ENCODE results near the gene PRRC1.
"Not testable (repeated sequence)": the region's sequence is repeated elsewhere in the genome, so short reads cannot be mapped to it uniquely, and the experiment has no call there.

PRRC1 gene

DNA sequence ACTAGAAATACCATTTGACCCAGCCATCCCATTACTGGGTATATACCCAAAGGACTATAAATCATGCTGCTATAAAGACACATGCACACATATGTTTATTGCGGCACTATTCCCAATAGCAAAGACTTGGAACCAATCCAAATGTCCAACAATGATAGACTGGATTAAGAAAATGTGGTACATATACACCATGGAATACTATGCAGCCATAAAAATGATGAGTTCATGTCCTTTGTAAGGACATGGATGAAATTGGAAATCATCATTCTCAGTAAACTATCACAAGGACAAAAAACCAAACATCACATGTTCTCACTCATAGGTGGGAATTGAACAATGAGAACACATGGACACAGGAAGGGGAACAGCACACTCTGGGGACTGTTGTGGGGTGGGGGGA is 27.8 kb downstream of the PRRC1 start:
- DNase-seq (ENCODE audit: low read depth in 2 of 2) = not testable (repeated sequence)

DNA sequence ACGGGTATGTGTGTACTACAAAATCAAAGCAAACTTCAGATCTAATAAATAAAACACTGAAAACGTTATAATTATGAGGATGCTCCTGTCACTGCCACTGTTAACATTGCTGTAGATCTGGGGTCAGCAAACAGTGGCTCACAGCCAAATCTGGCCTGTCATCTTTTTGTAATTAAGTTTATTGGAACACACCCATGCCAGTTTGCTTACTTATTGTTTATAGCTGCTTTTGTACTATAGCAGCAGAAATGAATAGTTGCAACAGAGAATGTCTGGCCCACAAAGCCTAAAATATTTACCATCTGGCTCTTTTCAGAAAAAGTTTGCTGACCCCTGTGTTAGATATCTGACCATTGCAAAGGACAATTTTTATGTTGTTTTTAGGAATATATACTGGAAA is 32.1 kb downstream of the PRRC1 start:
- DNase-seq (ENCODE audit: low read depth in 2 of 2) = no peak

DNA sequence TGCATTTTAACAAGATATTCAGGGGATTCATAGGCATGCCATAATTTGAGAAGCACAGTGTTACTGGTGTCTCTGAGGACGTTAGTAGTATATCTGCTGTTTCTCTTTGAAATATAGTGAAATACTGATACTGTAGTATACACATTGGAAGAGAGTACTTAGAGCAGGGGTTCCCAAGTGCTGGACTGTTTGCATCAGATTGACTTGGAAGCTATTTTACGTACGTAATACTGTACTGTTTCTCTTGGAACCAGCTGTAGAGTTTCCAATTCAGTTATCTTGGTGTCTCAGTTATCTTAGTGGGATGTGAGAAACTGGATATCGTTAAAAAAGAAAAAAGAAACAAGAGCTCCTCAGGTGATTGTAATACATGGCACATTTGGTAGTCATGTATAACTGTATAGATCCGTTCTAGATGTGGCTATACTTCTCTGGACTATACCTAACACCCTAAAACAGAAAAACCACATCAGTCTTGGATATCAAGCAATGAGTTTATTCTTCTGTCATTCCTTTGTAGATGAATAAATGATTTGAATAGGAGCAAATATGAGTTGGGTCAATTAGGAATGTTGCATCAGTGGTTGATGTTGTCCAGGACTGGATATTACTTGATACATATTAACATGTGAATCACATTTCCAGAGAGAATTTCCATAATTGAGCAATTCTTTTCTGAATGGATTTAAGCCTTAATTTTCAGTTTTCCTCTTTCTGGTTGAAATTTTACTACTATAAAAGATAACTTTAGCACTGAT is 33.4 kb downstream of the PRRC1 start:
- no peak for DNase-seq (ENCODE audit: low read depth in 2 of 2)

DNA sequence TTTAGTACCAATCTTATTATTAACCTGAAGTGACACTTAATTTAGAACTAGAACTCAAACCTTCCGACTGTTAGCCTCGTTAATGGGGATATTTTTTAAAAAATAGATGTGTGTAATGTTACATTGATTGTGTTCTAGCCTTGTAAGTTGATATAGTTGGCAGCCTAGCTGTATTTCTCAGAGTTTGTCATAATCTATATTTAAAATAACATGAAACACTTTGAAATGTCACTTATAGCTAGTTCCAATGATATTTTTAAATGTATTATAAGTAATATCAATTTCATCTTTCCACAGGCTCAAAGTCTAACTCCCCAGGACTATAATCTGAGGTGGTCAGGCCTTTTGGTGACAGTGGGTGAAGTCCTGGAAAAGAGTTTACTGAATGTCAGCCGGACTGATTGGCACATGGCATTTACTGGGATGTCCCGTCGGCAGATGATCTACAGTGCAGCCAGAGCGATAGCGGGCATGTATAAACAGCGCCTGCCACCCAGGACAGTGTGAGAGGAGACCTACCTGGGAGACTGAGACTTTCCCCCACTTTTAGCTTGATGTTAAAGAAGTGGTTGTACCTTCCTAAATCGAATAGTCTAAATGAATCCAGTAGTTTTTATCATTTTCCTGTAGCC is 34.1 kb downstream of the PRRC1 start:
- DNase-seq (ENCODE audit: low read depth in 2 of 2) = no peak

DNA sequence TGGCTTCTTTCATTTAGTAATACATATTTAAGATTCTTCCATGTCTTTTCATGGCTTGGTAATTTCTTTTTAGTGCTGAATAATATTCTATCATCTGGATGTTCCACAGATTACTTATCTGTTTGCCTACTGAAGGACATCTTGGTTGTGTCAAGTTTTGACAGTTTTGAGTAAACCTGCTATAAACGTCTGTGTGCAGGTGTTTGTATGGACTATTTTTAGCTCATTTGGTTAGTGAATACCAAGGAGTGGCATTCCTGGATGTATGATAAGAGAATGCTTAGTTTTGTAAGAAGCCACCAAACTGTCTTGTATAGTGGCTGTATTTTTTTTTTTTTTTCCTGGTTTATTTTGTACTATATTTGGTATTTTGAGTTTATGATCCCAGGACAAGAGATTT is 38.4 kb downstream of the PRRC1 start:
- DNase-seq (ENCODE audit: low read depth in 2 of 2) = no peak

DNA sequence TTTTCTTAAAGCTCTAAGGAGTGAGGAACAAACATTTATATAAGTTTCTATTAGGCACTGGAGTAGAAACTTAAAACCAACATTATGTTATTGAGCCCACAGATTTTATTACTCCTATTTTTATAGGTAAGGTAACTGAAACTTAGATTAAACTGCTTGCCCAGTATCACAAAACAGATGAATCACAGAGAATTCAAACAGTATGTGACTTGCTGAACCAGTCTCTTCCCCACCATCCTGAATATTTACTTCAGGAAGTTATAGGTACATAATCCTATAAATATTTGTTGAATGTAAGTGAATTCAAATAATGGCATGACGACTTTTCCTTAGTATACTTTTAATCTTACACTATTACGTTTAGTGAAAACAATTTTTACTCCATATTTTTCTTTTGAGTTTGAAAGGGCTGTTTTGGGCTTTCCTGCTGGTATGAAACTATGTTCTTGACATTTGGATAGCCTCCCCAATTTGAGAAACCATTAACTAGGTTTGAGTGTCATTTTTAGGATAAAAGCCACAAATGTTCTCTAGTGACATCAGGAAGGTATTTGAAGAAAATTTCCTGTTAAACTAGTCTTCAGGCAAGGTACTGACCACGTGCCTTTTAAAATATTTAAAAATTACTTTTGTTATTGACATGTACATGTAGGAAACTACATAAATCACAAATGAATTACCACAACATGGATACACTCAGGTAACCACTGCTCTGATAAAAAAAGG is 39.3 kb downstream of the PRRC1 start:
- no peak for DNase-seq (ENCODE audit: low read depth in 2 of 2)

DNA sequence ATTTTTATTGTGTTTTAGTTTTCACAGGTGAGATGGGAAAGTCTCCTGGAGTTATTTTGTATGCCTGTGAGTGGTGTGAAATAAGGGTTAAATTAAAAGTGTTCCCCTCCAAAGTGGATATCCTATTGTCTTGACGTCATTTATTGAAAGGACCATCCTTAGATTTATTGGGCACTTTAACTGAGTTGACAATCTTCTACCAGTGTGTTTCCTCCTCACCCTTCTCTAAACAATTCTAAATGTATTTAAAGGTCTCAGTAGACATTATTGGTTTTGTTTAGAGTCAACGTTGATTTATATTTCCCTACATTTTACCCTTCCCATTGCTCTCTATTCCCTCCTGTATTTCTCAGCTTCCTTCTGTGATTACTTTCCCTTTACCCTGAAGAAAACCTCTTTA is 40.8 kb downstream of the PRRC1 start:
- no peak for DNase-seq (ENCODE audit: low read depth in 2 of 2)

DNA sequence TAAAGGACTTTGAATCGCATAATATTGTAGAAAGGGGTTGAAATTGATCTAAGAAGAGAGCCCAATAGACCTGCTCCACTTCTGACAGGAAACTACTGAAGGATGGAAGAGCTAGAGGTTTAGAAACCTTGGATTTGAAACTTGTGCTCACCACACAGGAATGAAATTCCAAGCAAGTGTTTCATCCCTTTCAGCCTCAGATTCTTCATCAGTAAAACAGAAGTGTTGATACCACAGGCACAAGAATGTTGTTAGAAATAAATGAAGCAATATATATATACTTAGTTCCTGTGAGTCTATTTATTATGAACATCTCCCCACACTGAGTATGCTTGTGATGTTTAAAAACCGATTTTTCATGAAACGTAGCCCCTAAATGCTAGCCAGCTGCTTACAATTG is 43.8 kb downstream of the PRRC1 start:
- DNase-seq (ENCODE audit: low read depth in 2 of 2) = no peak

DNA sequence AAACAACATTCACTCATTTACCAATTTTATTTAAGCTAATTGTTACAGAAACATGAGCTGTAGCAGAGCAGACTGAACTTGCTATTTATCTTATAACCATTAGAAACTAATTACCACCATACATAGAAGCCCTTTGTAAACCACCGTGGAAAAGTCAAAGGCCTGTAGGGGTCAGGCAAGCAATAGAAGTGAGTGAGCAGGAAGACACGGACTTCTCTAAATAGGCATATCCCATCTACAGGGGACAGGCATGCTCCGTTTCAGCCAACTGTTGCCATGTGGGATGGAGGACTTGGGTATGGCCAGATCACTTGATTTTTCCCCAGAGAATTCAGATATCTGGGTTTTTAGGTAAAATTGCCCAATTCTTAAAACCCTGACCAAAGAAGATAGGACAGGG is 44.8 kb downstream of the PRRC1 start:
- no peak for DNase-seq (ENCODE audit: low read depth in 2 of 2)

DNA sequence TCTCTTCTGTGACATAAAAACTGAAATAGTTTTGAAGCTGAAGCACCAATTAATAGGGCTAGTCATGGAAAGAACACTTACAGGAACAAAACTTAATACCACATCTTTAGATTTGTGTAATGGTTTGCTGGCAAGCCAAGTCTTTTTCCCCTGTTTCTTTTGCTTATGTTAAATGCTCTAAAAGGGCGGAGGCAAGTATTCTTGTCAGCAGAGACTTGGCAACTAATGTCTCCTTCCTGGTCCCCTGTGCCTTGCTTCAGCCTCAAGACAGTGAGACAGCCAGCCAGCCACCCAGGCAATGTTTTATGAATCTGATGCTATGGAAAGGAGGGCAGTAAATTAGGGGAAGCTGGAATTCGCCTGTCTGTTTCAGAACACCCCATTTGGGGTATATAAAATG is 45.7 kb downstream of the PRRC1 start:
- DNase-seq (ENCODE audit: low read depth in 2 of 2) = no peak

DNA sequence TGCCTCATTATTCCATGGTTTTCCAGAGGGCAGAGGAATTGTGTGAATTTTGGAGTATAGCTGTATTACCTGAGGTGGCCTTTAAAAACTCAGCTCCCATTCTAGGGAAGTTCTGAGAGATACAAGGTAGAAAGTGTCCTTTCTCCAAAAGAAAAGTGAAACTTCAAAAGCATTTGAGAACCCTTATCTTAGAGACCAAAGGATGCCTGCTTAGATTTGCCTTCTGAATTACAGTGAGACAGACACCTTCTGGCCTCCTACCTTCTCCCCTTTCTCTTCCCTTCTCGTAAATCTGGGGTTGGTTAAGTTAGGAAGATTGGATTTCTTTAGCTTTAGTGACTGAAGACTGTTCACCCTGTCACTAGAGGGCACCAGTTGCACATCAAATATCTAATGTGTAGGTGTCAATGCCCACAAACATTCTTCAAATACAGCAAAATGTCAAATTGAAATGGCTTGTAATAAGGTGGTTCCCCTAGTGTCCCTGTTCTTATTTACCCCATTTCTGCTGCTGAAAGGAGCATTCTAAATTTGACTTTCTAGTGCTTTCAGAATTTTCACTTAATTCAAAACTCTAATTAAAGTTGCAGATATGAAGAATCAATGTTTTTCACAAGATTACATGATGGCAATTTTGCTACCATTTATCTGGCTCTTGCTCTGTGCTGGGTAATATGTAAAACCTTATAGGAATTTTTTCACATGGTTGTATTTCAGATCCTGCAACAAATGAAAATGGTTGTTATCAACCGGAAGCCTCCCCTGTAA is 46.7 kb downstream of the PRRC1 start:
- peak in 1 of 2 donors; percentile 4 for DNase-seq (ENCODE audit: low read depth in 2 of 2)

DNA sequence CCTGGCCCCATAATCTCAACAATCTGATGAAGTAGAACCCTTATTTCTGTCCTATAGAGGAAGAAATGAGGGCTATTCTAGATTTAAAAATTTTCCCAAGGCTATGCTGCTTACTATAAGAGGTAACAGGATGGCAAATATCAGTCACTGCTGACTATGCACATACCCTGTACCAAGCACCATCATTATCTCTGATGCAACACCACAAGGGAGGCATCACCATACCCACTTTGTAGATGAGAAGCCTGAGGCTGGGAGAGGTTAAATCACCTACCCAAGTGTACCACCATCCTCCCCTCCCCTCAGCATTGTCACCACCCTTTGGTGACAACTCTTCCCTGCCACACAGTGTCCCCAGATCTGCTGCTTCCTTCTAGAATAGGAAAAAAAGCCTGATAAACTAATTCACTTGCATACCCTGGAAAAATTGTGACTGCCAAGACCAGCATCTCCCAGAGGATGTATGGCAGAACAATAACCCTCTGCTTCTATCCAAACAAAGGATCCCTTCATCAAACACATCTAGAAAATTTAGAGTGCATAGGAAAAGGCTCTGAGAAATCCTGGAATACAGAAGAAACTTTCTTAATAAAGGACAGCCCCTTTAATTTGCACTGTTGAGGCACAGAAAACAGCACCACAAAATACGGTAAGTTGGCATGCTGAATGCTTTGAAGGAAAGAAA is 48.3 kb downstream of the PRRC1 start:
- DNase-seq (ENCODE audit: low read depth in 2 of 2) = no peak

DNA sequence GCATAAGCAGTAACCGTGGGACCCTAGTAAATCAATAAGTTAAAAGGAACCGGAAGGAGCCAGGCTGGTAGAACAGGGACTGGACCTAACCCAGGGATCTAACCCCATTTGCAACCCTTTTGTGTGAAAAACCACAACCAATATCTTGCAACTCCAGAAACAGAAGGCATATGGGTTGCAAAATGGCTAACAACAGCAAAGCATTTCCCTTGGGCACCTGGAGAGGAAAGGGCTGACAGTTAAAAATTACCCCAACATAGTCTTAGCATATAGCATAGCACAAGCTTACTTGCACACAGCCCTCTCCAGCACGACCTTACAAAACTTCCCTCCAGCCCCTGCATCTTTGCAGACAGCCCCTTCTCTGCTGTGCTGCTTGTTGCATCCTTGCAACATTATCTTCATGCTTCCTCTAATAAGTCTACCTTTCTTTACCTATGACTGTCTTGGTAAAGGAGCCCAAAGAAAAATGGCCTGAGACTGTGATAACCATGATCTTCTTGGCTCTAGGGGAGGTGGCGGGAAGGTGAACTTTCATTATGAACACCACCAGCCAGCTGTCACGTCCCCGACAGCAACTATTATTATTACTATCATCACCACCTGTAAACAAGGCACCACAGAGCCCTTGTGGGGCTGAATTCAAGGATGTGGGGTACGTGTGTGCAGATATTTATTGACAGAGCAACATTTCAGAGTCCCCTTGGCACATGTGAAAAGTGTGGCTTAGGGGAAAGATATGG is 49.8 kb downstream of the PRRC1 start:
- no peak for DNase-seq (ENCODE audit: low read depth in 2 of 2)

DNA sequence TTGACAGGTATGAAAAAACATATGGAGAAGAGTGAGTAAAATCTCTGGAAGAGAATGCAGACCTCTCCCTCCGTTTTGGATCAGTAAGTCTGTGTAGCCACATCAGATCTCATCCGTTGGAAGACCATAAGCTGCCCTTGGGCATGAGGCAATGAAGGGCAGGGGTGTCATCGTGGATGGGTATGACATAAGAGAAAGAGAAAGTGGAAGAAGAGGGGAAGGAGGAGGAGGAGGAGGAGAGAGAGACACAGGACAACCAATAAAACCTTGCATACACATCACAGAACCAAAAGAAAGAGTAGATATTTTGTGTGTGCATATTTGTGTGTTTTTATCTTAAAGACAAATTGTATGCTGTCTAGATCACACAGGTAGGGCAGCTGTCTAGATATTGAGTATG is 50.7 kb downstream of the PRRC1 start:
- DNase-seq (ENCODE audit: low read depth in 2 of 2) = no peak

DNA sequence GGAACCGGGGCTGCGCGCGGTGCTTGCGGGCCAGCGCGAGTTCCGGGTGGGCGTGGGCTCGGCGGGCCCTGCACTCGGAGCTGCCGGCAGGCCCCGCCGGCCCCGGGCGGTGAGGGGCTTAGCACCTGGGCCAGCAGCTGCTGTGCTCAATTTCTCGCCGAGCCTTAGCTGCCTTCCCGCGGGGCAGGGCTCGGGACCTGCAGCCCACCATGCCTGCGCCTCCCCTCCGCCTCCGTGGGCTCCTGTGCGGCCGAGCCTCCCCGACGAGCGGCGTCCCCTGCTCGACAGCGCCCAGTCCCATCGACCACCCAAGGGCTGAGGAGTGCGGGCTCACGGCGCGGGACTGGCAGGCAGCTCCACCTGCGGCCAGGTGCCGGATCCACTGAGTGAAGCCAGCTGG is 52.0 kb downstream of the PRRC1 start:
- DNase-seq (ENCODE audit: low read depth in 2 of 2) = not testable (repeated sequence)

DNA sequence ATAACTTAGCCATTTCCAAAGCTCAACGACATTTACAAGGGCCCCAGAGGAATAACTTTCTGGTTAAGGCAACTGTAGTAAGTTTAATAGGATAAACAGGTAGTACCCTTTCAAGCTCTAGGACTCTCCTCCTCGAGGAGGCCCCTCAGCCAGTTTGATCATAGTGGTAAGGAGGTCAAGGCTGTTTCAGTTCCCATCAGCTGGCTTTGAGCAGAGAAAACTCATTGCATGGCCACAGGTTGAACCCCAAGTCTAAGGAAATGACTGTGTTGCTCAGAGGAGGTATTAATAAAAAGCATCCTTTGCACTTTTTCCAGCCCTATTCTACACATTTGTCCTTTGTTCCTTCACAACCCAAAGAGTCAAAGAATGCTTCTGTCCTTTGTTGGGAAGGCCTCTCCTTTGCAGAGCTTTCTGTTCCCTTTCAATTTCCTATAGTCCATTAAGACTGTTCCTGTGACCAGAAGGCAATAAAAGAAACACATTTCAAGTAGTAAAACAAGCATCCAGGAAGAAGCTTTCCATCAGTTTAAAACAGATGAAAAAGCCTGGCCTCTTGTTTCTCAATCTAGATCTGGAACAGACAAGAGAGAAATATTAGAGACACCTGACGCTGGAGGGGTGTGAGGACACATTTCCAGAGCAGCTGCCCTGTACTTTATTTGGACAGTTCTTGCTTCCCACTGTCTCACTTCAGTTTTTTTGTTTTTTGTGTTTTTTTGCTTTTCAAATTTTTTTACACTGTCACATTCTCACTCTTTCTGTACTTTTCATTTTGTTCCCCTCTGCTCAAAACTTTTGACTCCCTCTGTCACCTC is 54.1 kb downstream of the PRRC1 start:
- DNase-seq (ENCODE audit: low read depth in 2 of 2) = no peak

DNA sequence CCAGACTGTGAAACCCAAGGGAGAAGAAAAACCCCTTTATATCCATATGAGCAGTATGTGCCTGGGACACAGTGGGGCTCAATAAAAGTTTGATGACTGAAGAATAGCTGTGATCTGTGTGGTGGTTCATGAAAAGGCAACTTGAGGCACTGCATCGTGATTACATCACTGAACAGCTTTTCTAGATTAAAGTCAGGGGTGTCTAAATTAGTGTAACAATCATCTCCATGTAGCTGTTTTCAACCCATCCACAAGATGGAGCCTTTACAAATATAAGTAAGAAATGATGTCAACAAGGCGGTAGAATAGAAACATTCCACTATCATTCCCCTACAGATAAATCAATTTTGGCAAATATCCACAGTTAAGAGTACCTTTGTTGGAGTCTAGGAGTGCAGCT is 55.5 kb downstream of the PRRC1 start:
- no peak for DNase-seq (ENCODE audit: low read depth in 2 of 2)

DNA sequence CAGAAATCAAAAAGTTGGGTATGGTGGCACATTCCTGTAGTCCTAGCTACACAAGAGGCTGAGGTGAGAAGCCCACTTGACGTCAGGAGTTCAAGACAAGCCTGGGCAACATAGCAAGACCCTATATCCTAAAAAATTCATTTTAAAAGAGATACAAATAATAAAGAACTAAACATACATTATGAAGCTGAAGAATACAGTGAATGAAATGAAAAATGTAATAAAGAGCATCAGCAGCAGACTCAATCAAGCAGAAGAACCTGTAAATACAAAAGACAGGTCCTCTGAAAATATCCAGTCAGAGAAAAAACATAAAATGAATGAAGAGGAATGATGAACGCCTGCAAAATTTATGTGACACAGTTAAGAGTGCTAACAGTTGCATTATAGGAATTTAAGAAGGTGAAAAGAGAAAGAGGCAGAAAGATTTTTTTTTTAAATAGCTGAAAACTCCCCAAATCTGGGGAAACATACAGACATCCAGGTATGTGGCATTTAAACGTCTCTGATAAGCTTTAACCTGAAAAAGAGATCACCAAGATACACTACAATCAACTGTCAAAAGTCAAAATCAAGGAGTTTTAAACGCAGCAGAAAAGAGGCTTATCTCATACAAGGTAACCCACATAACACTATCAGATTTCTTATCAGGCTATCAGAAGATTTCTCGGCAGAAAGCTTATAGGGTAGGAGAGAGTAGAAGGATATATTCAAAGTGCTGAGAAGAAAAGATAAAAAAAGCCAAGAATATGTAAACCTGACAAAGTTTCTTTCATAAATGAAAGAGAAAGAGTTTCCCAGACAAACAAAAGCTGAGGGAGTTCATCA is 57.6 kb downstream of the PRRC1 start:
- no peak for DNase-seq (ENCODE audit: low read depth in 2 of 2)

DNA sequence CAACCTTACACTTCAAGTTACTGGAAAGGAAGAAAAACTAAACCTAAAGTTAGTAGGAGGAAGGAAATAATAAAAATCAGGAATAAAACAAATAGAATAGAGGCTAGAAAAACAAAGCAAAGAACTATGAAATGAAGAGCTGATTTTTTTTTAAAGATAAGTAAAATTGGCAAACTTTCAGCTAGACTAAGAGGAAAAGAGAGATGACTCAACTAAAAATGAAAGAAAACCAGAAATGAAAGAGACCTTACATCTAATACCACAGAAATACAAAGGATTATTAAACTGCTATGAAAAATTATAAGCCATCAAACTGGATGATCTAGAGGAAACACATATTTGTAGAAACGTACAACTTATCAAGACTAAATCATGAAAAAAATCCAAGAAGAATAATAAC is 60.0 kb downstream of the PRRC1 start:
- DNase-seq (ENCODE audit: low read depth in 2 of 2) = no peak

Data from stimulated activated CD8-positive, alpha-beta memory T cell treated with anti-CD3 and anti-CD28 coated beads, Interleukin-15, amount 100 ng/mL, for 4 hours (primary cell).